ENCODE data around the gene RHNO1.

RHNO1 gene

DNA sequence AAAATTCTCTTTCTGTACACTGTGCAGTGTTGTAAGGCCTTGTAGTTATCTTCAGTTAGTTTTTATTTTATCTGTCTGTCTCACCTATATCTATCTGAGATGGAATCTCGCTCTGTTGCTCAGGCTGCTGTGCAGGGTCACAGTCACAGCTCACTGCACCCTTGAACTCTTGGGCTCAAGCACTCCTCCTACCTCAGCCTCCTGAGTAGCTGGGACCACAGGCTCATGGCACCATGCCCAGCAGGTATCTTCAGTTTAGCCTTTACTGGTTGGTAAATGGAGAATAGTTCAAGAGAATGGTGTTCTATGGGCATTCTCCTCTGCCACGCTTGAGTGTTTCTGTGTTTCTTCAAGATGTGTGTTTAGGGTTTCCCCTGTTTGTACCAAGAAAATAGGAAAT is 27.2 kb downstream of the RHNO1 start:
- no peak for DNase-seq

GRCh38 chr12:2912216-2912575 is 35.2 kb downstream of the RHNO1 start:
- no peak for DNase-seq

GRCh38 chr12:2919249-2919648 is 42.2 kb downstream of the RHNO1 start:
- no peak for DNase-seq

GRCh38 chr12:2922329-2922728 is 45.3 kb downstream of the RHNO1 start:
- no peak for DNase-seq

DNA sequence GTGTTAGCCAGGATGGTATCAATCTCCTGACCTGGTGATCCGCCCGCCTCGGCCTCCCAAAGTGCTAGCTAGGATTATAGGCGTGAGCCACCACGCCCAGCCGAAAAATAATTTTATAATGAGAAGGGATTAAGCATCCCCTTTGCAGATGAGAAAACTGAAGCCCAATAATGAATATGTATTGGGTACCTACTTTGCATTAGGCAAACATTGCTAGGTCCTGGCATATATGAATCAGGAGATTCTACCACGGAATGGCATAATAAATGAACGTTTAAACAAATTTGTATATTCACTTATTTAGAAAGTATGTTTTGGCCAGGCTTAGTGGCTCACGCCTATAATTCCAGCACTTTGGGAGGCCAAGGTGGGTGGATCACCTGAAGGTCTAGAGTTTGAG is 46.0 kb downstream of the RHNO1 start:
- DNase-seq = no peak

DNA sequence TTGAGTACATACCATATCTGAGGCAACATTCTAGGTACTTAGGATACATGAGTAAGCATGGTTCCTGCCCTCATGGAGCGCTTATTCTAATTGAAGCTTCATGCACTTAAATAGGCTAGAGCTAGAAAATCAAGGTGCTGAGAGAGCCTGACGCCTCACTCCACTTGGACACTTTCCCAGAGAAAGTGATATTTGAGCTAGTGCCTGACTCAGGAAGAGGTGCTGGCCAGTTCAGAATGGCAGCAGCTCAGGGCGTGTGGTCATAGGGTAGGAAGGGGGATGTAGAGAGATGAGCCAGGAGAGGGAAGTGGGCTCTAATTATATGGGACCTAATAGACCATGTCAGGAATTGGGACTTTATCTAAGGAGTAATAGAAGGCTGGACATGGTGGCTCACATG is 47.0 kb downstream of the RHNO1 start:
- DNase-seq = no peak

- no peak for DNase-seq
Observed at GRCh38 chr12:2925322-2925995, 48.4 kb downstream of the RHNO1 start.

DNA sequence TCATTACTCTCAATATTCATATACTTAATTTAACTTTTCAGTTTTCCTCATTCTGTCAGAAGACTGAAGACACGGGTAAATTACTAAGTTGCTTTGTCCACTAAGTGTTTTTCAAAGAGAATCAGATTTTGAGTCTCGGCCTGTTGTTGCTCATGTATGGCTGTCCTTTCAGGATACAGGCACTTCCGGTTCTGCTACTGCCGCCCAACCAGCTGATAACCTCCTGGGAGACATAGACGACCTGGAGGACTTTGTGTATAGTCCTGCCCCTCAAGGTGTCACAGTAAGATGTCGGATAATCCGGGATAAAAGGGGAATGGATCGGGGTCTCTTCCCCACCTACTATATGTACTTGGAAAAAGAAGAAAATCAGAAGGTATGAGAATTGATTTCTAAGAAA is 53.8 kb downstream of the RHNO1 start:
- DNase-seq = no peak

DNA sequence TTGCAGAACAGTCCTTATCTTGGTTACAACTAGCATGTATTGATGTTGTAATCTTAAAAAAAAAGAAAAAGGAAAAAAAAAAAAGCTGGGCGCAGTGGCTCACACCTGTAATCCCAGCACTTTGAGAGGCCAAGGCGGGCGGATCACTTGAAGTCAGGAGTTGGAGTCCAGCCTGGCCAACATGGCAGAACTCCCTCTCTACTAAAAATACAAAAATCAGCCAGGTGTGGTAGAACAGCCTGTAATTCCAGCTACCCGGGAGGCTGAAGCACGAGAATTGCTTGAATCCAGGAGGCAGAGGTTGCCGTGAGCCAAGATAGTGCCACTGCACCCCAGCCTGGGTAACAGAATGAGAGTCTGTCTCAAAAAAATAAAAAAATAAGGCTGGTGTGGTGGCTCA is 56.6 kb downstream of the RHNO1 start:
- no peak for DNase-seq

DNA sequence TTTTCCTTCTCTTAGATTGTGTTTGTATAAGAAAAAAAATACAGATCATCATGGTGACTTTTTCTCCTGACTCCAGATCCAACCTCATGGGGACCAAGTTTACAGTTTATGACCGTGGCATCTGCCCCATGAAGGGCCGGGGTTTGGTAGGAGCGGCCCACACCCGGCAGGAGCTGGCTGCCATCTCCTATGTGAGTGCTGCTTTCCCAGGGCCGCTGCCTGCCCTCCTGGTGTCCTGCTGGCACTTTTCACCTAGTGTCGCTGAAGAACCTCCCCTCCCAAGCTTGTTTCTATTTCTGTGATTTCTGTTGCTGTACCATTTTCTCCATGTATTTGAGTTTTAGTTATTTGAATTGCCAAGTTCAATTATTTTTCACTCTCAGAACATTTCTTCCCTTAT is 57.3 kb downstream of the RHNO1 start:
- DNase-seq = no peak

- DNase-seq = no peak
Observed at GRCh38 chr12:2936301-2936700, 59.3 kb downstream of the RHNO1 start.

DNA sequence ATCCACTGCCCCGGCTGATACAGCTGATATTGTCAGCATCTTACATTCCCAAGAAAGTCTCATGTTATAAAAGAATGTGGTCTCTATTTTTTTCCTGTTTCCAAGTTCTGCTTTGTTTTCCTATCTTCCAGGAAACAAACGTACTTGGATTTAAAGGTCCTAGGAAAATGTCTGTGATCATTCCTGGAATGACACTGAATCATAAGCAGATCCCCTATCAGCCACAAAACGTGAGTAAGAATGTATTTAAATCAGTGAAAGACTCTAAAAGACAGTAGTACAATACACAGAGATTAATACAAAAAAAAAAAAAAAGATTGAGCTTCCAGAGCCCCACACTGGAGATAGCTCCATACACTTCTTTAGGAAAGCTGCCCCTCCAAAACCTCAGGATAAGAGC is 60.5 kb downstream of the RHNO1 start:
- DNase-seq = no peak

Data from T1000 (cell line).